ENCODE data around the gene EPHA8.
A peak's percentile ranks its signal among the peaks of the same experiment; 100 is the strongest.

Gene EPHA8

GRCh38 chr1:22592919-22593790, 29.9 kb downstream of the EPHA8 start:
- DNase-seq (ENCODE audit: low read depth in 2 of 2) = no peak

GRCh38 chr1:22594396-22594795, 31.1 kb downstream of the EPHA8 start:
- no peak for DNase-seq (ENCODE audit: low read depth in 2 of 2)

- no peak for DNase-seq (ENCODE audit: low read depth in 2 of 2)
Observed at GRCh38 chr1:22595108-22595507, 31.8 kb downstream of the EPHA8 start.

- DNase-seq (ENCODE audit: low read depth in 2 of 2) = no peak
Observed at GRCh38 chr1:22597301-22597965, 34.1 kb downstream of the EPHA8 start.

GRCh38 chr1:22597996-22598395, 34.7 kb downstream of the EPHA8 start:
- no peak for DNase-seq (ENCODE audit: low read depth in 2 of 2)

- no peak for DNase-seq (ENCODE audit: low read depth in 2 of 2)
Observed at GRCh38 chr1:22598736-22599135, 35.4 kb downstream of the EPHA8 start.

- no peak for DNase-seq (ENCODE audit: low read depth in 2 of 2)
Observed at GRCh38 chr1:22600071-22600816, 37.0 kb downstream of the EPHA8 start.

- DNase-seq (ENCODE audit: low read depth in 2 of 2) = no peak
Observed at GRCh38 chr1:22600817-22601605, 37.7 kb downstream of the EPHA8 start.

GRCh38 chr1:22601610-22602009, 38.3 kb downstream of the EPHA8 start:
- DNase-seq (ENCODE audit: low read depth in 2 of 2) = no peak

GRCh38 chr1:22602060-22602740, 38.9 kb downstream of the EPHA8 start:
- DNase-seq (ENCODE audit: low read depth in 2 of 2) = no peak

GRCh38 chr1:22606161-22606560, 42.9 kb downstream of the EPHA8 start:
- DNase-seq (ENCODE audit: low read depth in 2 of 2) = no peak

- no peak for DNase-seq (ENCODE audit: low read depth in 2 of 2)
Observed at GRCh38 chr1:22607154-22607553, 43.9 kb downstream of the EPHA8 start.

- no peak for DNase-seq (ENCODE audit: low read depth in 2 of 2)
Observed at GRCh38 chr1:22608361-22608760, 45.1 kb downstream of the EPHA8 start.

- DNase-seq (ENCODE audit: low read depth in 2 of 2) = no peak
Observed at GRCh38 chr1:22609291-22609690, 46.0 kb downstream of the EPHA8 start.

GRCh38 chr1:22611530-22611947, 48.2 kb downstream of the EPHA8 start:
- DNase-seq (ENCODE audit: low read depth in 2 of 2) = peak; percentile 5 to 25

- DNase-seq (ENCODE audit: low read depth in 2 of 2) = no peak
Observed at GRCh38 chr1:22612671-22613571, 49.6 kb downstream of the EPHA8 start.

- DNase-seq (ENCODE audit: low read depth in 2 of 2) = no peak
Observed at GRCh38 chr1:22613572-22613918, 50.3 kb downstream of the EPHA8 start.

- DNase-seq (ENCODE audit: low read depth in 2 of 2) = no peak
Observed at GRCh38 chr1:22613951-22614350, 50.7 kb downstream of the EPHA8 start.

GRCh38 chr1:22615886-22616285, 52.6 kb downstream of the EPHA8 start:
- DNase-seq (ENCODE audit: low read depth in 2 of 2) = no peak

- no peak for DNase-seq (ENCODE audit: low read depth in 2 of 2)
Observed at GRCh38 chr1:22616571-22616970, 53.3 kb downstream of the EPHA8 start.
